Neural progenitor cell (in vitro differentiated cells): ENCODE results near the gene VPS50. TPM values are rescaled to one million over a fixed set of nuclear protein-coding genes. Genes with fewer than 3 reads are reported as not detected.

Source experiments
- DNase-seq: peaks from one replicate; pipeline ENCODE4 v3.0.0-alpha.2; 2016; ENCODE audit warnings: low spot score
- H2AFZ ChIP-seq: fragments of 200-600 bp; sonication (generic); replicated peaks from 2 replicates; pipeline ENCODE4 v1.6.1; 2016; ENCODE audit warnings: antibody characterized with exemption
- H3F3A ChIP-seq: fragments of 200-600 bp; sonication (generic); 2 replicates; pipeline ENCODE4 v1.6.1; 2016; ENCODE audit warnings: antibody characterized with exemption, low read depth
- H3K27ac ChIP-seq: fragments of 200-600 bp; sonication (generic); 2 replicates; pipeline ENCODE4 v1.5.1; 2016; ENCODE audit warnings: mild to moderate bottlenecking
- H3K27me3 ChIP-seq: fragments of 200-600 bp; sonication (generic); 2 replicates; pipeline ENCODE4 v1.6.1; 2016; ENCODE audit warnings: mild to moderate bottlenecking, moderate library complexity
- H3K36me3 ChIP-seq: fragments of 200-600 bp; sonication (generic); 2 replicates; pipeline ENCODE4 v1.5.1; 2016
- H3K4me1 ChIP-seq: fragments of 200-600 bp; sonication (generic); 2 replicates; pipeline ENCODE4 v1.6.1; 2016; ENCODE audit warnings: mixed run types
- H3K4me2 ChIP-seq: fragments of 200-600 bp; sonication (generic); 2 replicates; pipeline ENCODE4 v1.6.1; 2016
- H3K4me3 ChIP-seq: fragments of 200-600 bp; sonication (generic); 2 replicates; pipeline ENCODE4 v1.5.1; 2016
- H3K79me2 ChIP-seq: fragments of 200-600 bp; sonication (generic); 2 replicates; pipeline ENCODE4 v1.6.1; 2016; ENCODE audit warnings: low read depth
- H3K9ac ChIP-seq: fragments of 200-600 bp; sonication (generic); 2 replicates; pipeline ENCODE4 v1.6.1; 2016
- H3K9me3 ChIP-seq: fragments of 200-600 bp; sonication (generic); 2 replicates; pipeline ENCODE4 v1.5.1; 2016; ENCODE audit warnings: low read depth
- H4K20me1 ChIP-seq: fragments of 200-600 bp; sonication (generic); 2 replicates; pipeline ENCODE4 v1.6.1; 2016; ENCODE audit warnings: low read depth
- H3K27ac Mint-ChIP-seq: 3 replicates; pipeline ENCODE4 v1.8.0; 2021; ENCODE audit warnings: mixed read lengths
- H3K27me3 Mint-ChIP-seq: 2 replicates; pipeline ENCODE4 v1.8.0; 2022; ENCODE audit warnings: low read depth, mild to moderate bottlenecking, inconsistent platforms, moderate library complexity, mixed read lengths; ENCODE audit not compliant: insufficient read depth
- H3K36me3 Mint-ChIP-seq: 3 replicates; pipeline ENCODE4 v1.8.0; 2021; ENCODE audit warnings: mixed read lengths
- H3K4me1 Mint-ChIP-seq: 3 replicates; pipeline ENCODE4 v1.8.0; 2021; ENCODE audit warnings: mixed read lengths
- H3K4me3 Mint-ChIP-seq: 3 replicates; pipeline ENCODE4 v1.8.0; 2021; ENCODE audit warnings: mild to moderate bottlenecking, moderate library complexity, mixed read lengths
- H3K9me3 Mint-ChIP-seq: 3 replicates; pipeline ENCODE4 v1.8.0; 2020; ENCODE audit warnings: mixed read lengths
- CTCF ChIP-seq: fragments of 200-600 bp; sonication (generic); IDR thresholded peaks from 2 replicates; pipeline ENCODE4 v1.5.1; 2017; ENCODE audit warnings: antibody characterized with exemption, mild to moderate bottlenecking
- EZH2 ChIP-seq: fragments of 200-600 bp; sonication (generic); IDR thresholded peaks from 2 replicates; pipeline ENCODE4 v1.6.1; 2017; ENCODE audit warnings: antibody characterized with exemption, mild to moderate bottlenecking, moderate library complexity
- EZH2phosphoT487 ChIP-seq: fragments of 200-600 bp; sonication (generic); IDR thresholded peaks from 2 replicates; pipeline ENCODE4 v1.6.1; 2017; ENCODE audit warnings: antibody characterized with exemption
- total RNA-seq: library from RNA; depleted of rRNA; stranded (reverse); fragments of >200 nt; gene quantifications from 2 replicates; pipeline ENCODE4 v1.2.3, GENCODE V29; 2015; ENCODE audit warnings: low replicate concordance

The VPS50 gene
- total RNA-seq, 1 donor from 2014 or later: 26.5 TPM

GRCh38 chr7:93218997-93219827 is 13.0 kb upstream of the VPS50 start:
- Histone ChIP-seq H3K79me2 (no peaks in the 10 kb centered on the region), H3K27ac (no peak overlapping the region), H3K9ac (no peak overlapping the region), H2AFZ (no peak overlapping the region), H3K4me3 (no peak overlapping the region), H3K4me1 (no peaks in the 10 kb centered on the region), H3K36me3 (no peaks in the 10 kb centered on the region), H4K20me1 (no peaks in the 10 kb centered on the region), H3K4me2 (no peak overlapping the region), H3K9me3 (no peaks in the 10 kb centered on the region), H3K27me3 (peaks cover 65% of the 10 kb centered on the region), H3F3A (no peaks in the 10 kb centered on the region)
- no peak overlapping the region for H3K4me3 Mint-ChIP-seq
- peaks cover 2% of the 10 kb centered on the region for H3K27me3 Mint-ChIP-seq
- H3K4me1 Mint-ChIP-seq: no peaks in the 10 kb centered on the region
- no peaks in the 10 kb centered on the region for H3K9me3 Mint-ChIP-seq
- H3K36me3 Mint-ChIP-seq: no peaks in the 10 kb centered on the region
- no peak overlapping the region for H3K27ac Mint-ChIP-seq
- TF ChIP-seq CTCF (no peak), EZH2 (no peak), EZH2phosphoT487 (no peak)
- DNase-seq: no peak

GRCh38 chr7:93219868-93220267 is 12.3 kb upstream of the VPS50 start:
- no peak for TF ChIP-seq EZH2phosphoT487
- TF ChIP-seq EZH2: no peak
- no peak for TF ChIP-seq CTCF
- Histone ChIP-seq H2AFZ (no peak overlapping the region), H3K4me2 (no peak overlapping the region), H3K27me3 (peaks cover 64% of the 10 kb centered on the region), H3K9ac (no peak overlapping the region), H3K4me3 (no peak overlapping the region), H3K79me2 (no peaks in the 10 kb centered on the region), H4K20me1 (no peaks in the 10 kb centered on the region), H3F3A (no peaks in the 10 kb centered on the region), H3K9me3 (no peaks in the 10 kb centered on the region), H3K4me1 (no peaks in the 10 kb centered on the region), H3K27ac (no peak overlapping the region), H3K36me3 (no peaks in the 10 kb centered on the region)
- no peak for DNase-seq
- peaks cover 2% of the 10 kb centered on the region for H3K27me3 Mint-ChIP-seq
- H3K36me3 Mint-ChIP-seq: no peaks in the 10 kb centered on the region
- no peak overlapping the region for H3K4me3 Mint-ChIP-seq
- H3K27ac Mint-ChIP-seq: no peak overlapping the region
- no peaks in the 10 kb centered on the region for H3K9me3 Mint-ChIP-seq
- H3K4me1 Mint-ChIP-seq: no peaks in the 10 kb centered on the region

GRCh38 chr7:93226310-93226709 is 5.9 kb upstream of the VPS50 start, which contains the start of gene HEPACAM2:
Gene HEPACAM2 (minus strand): TSS chr7:93226469.
- TF ChIP-seq EZH2: no peak
- TF ChIP-seq CTCF: no peak
- no peak for TF ChIP-seq EZH2phosphoT487
- H3K4me1 Mint-ChIP-seq: no peaks in the 10 kb centered on the region
- H3K4me3 Mint-ChIP-seq: no peak within 1 kb of the TSS
- no peaks in the 10 kb centered on the region for H3K4me1 ChIP-seq
- H3K36me3 ChIP-seq: no peaks in the 10 kb centered on the region
- H3K27me3 ChIP-seq: peaks cover 24% of the 10 kb centered on the region
- no peaks in the 10 kb centered on the region for H3K9me3 Mint-ChIP-seq
- no peak within 1 kb of the TSS for H3K27ac ChIP-seq
- no peak within 1 kb of the TSS for H3K9ac ChIP-seq
- no peaks in the 10 kb centered on the region for H3K79me2 ChIP-seq
- no peaks in the 10 kb centered on the region for H3K36me3 Mint-ChIP-seq
- H4K20me1 ChIP-seq: no peaks in the 10 kb centered on the region
- peaks cover 5% of the 10 kb centered on the region for H3K27me3 Mint-ChIP-seq
- H3F3A ChIP-seq: no peaks in the 10 kb centered on the region
- H3K4me2 ChIP-seq: no peak within 1 kb of the TSS
- DNase-seq: no peak
- no peak within 1 kb of the TSS for H3K27ac Mint-ChIP-seq
- H2AFZ ChIP-seq: no peak within 1 kb of the TSS
- no peaks in the 10 kb centered on the region for H3K9me3 ChIP-seq
- H3K4me3 ChIP-seq: no peak within 1 kb of the TSS
